ENCODE measurements around the gene RPS6KA2.

Gene RPS6KA2

GRCh38 chr6:166473886-166474571 is 153.0 kb downstream of the RPS6KA2 start:
- no peak for DNase-seq (ENCODE audit: low read depth in 1 of 2, low spot score in 1 of 2)

GRCh38 chr6:166472636-166473035 is 154.4 kb downstream of the RPS6KA2 start:
- no peak for DNase-seq (ENCODE audit: low read depth in 1 of 2, low spot score in 1 of 2)

GRCh38 chr6:166471797-166472260 is 155.2 kb downstream of the RPS6KA2 start:
- DNase-seq (ENCODE audit: low read depth in 1 of 2, low spot score in 1 of 2) = no peak

- DNase-seq (ENCODE audit: low read depth in 1 of 2, low spot score in 1 of 2) = no peak
Observed at GRCh38 chr6:166470863-166471410, 156.1 kb downstream of the RPS6KA2 start.

GRCh38 chr6:166470029-166470862 is 156.8 kb downstream of the RPS6KA2 start:
- DNase-seq (ENCODE audit: low read depth in 1 of 2, low spot score in 1 of 2) = no peak

GRCh38 chr6:166469426-166469961 is 157.6 kb downstream of the RPS6KA2 start:
- DNase-seq (ENCODE audit: low read depth in 1 of 2, low spot score in 1 of 2) = no peak

GRCh38 chr6:166467436-166468000 is 159.5 kb downstream of the RPS6KA2 start:
- no peak for DNase-seq (ENCODE audit: low read depth in 1 of 2, low spot score in 1 of 2)

- no peak for DNase-seq (ENCODE audit: low read depth in 1 of 2, low spot score in 1 of 2)
Observed at GRCh38 chr6:166466178-166467122, 160.6 kb downstream of the RPS6KA2 start.

- no peak for DNase-seq (ENCODE audit: low read depth in 1 of 2, low spot score in 1 of 2)
Observed at GRCh38 chr6:166465671-166466087, 161.4 kb downstream of the RPS6KA2 start.

- DNase-seq (ENCODE audit: low read depth in 1 of 2, low spot score in 1 of 2) = no peak
Observed at GRCh38 chr6:166465003-166465399, 162.1 kb downstream of the RPS6KA2 start.

GRCh38 chr6:166464068-166465002 is 162.7 kb downstream of the RPS6KA2 start:
- no peak for DNase-seq (ENCODE audit: low read depth in 1 of 2, low spot score in 1 of 2)

GRCh38 chr6:166463359-166464067 is 163.5 kb downstream of the RPS6KA2 start:
- DNase-seq (ENCODE audit: low read depth in 1 of 2, low spot score in 1 of 2) = no peak

- DNase-seq (ENCODE audit: low read depth in 1 of 2, low spot score in 1 of 2) = no peak
Observed at GRCh38 chr6:166462461-166463135, 164.5 kb downstream of the RPS6KA2 start.

GRCh38 chr6:166461821-166462460 is 165.1 kb downstream of the RPS6KA2 start:
- DNase-seq (ENCODE audit: low read depth in 1 of 2, low spot score in 1 of 2) = no peak

- no peak for DNase-seq (ENCODE audit: low read depth in 1 of 2, low spot score in 1 of 2)
Observed at GRCh38 chr6:166460473-166461437, 166.3 kb downstream of the RPS6KA2 start.

- DNase-seq (ENCODE audit: low read depth in 1 of 2, low spot score in 1 of 2) = no peak
Observed at GRCh38 chr6:166459906-166460305, 167.1 kb downstream of the RPS6KA2 start.

All from activated CD4-positive, alpha-beta T cell treated with anti-CD3 and anti-CD28 coated beads, Interleukin-2, amount 50 U/mL, for 24 hours (primary cell).